Measurements from ENCODE around the gene RNF115.
"Not testable (repeated sequence)": the region's sequence is repeated elsewhere in the genome, so short reads cannot be mapped to it uniquely, and the experiment has no call there.

RNF115 gene

GRCh38 chr1:145777357-145778145 lies 46.3 kb downstream of the RNF115 start:
- DNase-seq (ENCODE audit: low read depth in 2 of 2) = no peak

- no peak for DNase-seq (ENCODE audit: low read depth in 2 of 2)
Observed at GRCh38 chr1:145773423-145773822, 50.5 kb downstream of the RNF115 start.

GRCh38 chr1:145771056-145771455 lies 52.8 kb downstream of the RNF115 start:
- DNase-seq (ENCODE audit: low read depth in 2 of 2) = no peak

GRCh38 chr1:145768004-145768403 lies 55.9 kb downstream of the RNF115 start:
- DNase-seq (ENCODE audit: low read depth in 2 of 2) = not testable (repeated sequence)

- not testable (repeated sequence) for DNase-seq (ENCODE audit: low read depth in 2 of 2)
Observed at GRCh38 chr1:145766926-145767325, 57.0 kb downstream of the RNF115 start.

GRCh38 chr1:145765585-145766360 lies 58.1 kb downstream of the RNF115 start:
- DNase-seq (ENCODE audit: low read depth in 2 of 2) = not testable (repeated sequence)

GRCh38 chr1:145765127-145765526 lies 58.8 kb downstream of the RNF115 start:
- not testable (repeated sequence) for DNase-seq (ENCODE audit: low read depth in 2 of 2)

- not testable (repeated sequence) for DNase-seq (ENCODE audit: low read depth in 2 of 2)
Observed at GRCh38 chr1:145764231-145764940, 59.5 kb downstream of the RNF115 start.

- DNase-seq (ENCODE audit: low read depth in 2 of 2) = not testable (repeated sequence)
Observed at GRCh38 chr1:145762001-145762400, 61.9 kb downstream of the RNF115 start.

GRCh38 chr1:145761498-145761897 lies 62.4 kb downstream of the RNF115 start:
- DNase-seq (ENCODE audit: low read depth in 2 of 2) = not testable (repeated sequence)

GRCh38 chr1:145760395-145760949 lies 63.4 kb downstream of the RNF115 start:
- DNase-seq (ENCODE audit: low read depth in 2 of 2) = not testable (repeated sequence)

GRCh38 chr1:145759721-145760120 lies 64.2 kb downstream of the RNF115 start:
- no peak for DNase-seq (ENCODE audit: low read depth in 2 of 2)

GRCh38 chr1:145758575-145758974 lies 65.3 kb downstream of the RNF115 start:
- no peak for DNase-seq (ENCODE audit: low read depth in 2 of 2)

GRCh38 chr1:145758116-145758515 lies 65.8 kb downstream of the RNF115 start:
- DNase-seq (ENCODE audit: low read depth in 2 of 2) = no peak

- no peak for DNase-seq (ENCODE audit: low read depth in 2 of 2)
Observed at GRCh38 chr1:145757420-145757819, 66.5 kb downstream of the RNF115 start.

- no peak for DNase-seq (ENCODE audit: low read depth in 2 of 2)
Observed at GRCh38 chr1:145751491-145752037, 72.3 kb downstream of the RNF115 start.

GRCh38 chr1:145750426-145750825 lies 73.5 kb downstream of the RNF115 start:
- no peak for DNase-seq (ENCODE audit: low read depth in 2 of 2)

- no peak for DNase-seq (ENCODE audit: low read depth in 2 of 2)
Observed at GRCh38 chr1:145747398-145748247, 76.3 kb downstream of the RNF115 start.

- no peak for DNase-seq (ENCODE audit: low read depth in 2 of 2)
Observed at GRCh38 chr1:145740269-145740668, 83.6 kb downstream of the RNF115 start.

- no peak for DNase-seq (ENCODE audit: low read depth in 2 of 2)
Observed at GRCh38 chr1:145736191-145736590, 87.7 kb downstream of the RNF115 start.

GRCh38 chr1:145730900-145731299 lies 93.0 kb downstream of the RNF115 start:
- DNase-seq (ENCODE audit: low read depth in 2 of 2) = no peak
